ENCODE measurements around the gene XRCC1.
"Not testable (repeated sequence)": the region's sequence is repeated elsewhere in the genome, so short reads cannot be mapped to it uniquely, and the experiment has no call there.

Gene XRCC1

GRCh38 chr19:43589277-43589676 lies 13.9 kb upstream of the XRCC1 start:
- no peak for DNase-seq (ENCODE audit: low spot score)
- no peak overlapping the region for H2BK15ac ChIP-seq (ENCODE audit: low read length)
- no peak overlapping the region for H3K4ac ChIP-seq (ENCODE audit: low read length)
- H3K36me3 ChIP-seq (replicated peaks in 1 of 2; ENCODE audit: control insufficient read depth in 2 of 2, insufficient read depth in 2 of 2, low read length in 2 of 2): peaks cover 35 to 68% of the 10 kb centered on the region in 2 donors
- no peak overlapping the region for H2BK120ac ChIP-seq (ENCODE audit: low read depth, low read length)
- H2AFZ ChIP-seq (ENCODE audit: low read length): no peak overlapping the region
- no peaks in the 10 kb centered on the region for H3K4me1 ChIP-seq (ENCODE audit: control insufficient read depth in 2 of 2, insufficient read depth in 1 of 2, low read depth in 1 of 2, low read length in 2 of 2)
- no peak overlapping the region for H4K91ac ChIP-seq (ENCODE audit: low read depth, low read length, poor library complexity)
- no peak overlapping the region for H2AK5ac ChIP-seq (ENCODE audit: low read depth, low read length)
- no peaks in the 10 kb centered on the region for H3K27me3 ChIP-seq (ENCODE audit: control insufficient read depth in 3 of 3, insufficient read depth in 3 of 3, low read depth in 1 of 3, low read length in 3 of 3)
- H3K9me3 ChIP-seq (replicated peaks in 1 of 2; ENCODE audit: control insufficient read depth in 2 of 2, insufficient read depth in 1 of 2, low read depth in 1 of 2, low read length in 2 of 2): no peaks in the 10 kb centered on the region
- no CpG with 5 or more reads among the region's 5 CpGs for WGBS, 2 donors (ENCODE audit: extremely low coverage in 2 of 2, insufficient read length in 2 of 2, insufficient replicate concordance in 1 of 2)
- no peak overlapping the region for H3K27ac ChIP-seq (replicated peaks; ENCODE audit: low read length)
- H3K9ac ChIP-seq (ENCODE audit: low read depth, low read length, poor library complexity): no peak overlapping the region
- H4K8ac ChIP-seq (ENCODE audit: low read depth, low read length): no peak overlapping the region
- no peak overlapping the region for H2BK12ac ChIP-seq (ENCODE audit: low read length)
- H3K18ac ChIP-seq (ENCODE audit: low read length): no peak overlapping the region
- H3K79me1 ChIP-seq (ENCODE audit: low read depth, low read length): peaks cover 18% of the 10 kb centered on the region
- no peak overlapping the region for H3K23ac ChIP-seq (ENCODE audit: low read depth, low read length, poor library complexity)
- no peak overlapping the region for H3K4me3 ChIP-seq (ENCODE audit: low read length in 2 of 2)
- no peak overlapping the region for H3K14ac ChIP-seq (ENCODE audit: low read length)
- H3K4me2 ChIP-seq (ENCODE audit: insufficient read depth, low read length, poor library complexity, severe bottlenecking): no peak overlapping the region
- no peak overlapping the region for H2BK5ac ChIP-seq (ENCODE audit: low read length)

DNA sequence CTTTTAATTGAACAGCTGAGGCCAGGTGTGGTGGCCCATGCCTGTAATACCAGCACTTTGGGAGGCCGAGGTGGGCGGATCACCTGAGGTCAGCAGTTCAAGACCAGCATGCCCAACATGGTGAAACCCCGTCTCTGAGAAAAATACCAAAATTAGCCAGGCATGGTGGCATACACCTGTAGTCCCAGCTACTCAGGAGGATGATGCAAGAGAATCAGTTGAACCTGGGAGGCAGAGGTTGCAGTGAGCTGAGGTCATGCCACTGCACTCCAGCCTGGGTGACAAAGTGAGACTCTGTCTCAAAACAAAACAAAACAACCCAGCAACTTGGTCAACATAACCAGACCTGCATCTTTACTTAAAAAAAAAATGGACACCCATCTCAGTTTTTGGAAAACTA lies 11.7 kb upstream of the XRCC1 start:
- not testable (repeated sequence) for H2BK15ac ChIP-seq (ENCODE audit: low read length); H3K14ac ChIP-seq (ENCODE audit: low read length); DNase-seq (ENCODE audit: low spot score); H2BK12ac ChIP-seq (ENCODE audit: low read length); H3K27me3 ChIP-seq (ENCODE audit: control insufficient read depth in 3 of 3, insufficient read depth in 3 of 3, low read depth in 1 of 3, low read length in 3 of 3); H2BK120ac ChIP-seq (ENCODE audit: low read depth, low read length); H2BK5ac ChIP-seq (ENCODE audit: low read length); H3K4me1 ChIP-seq (ENCODE audit: control insufficient read depth in 2 of 2, insufficient read depth in 1 of 2, low read depth in 1 of 2, low read length in 2 of 2); H2AFZ ChIP-seq (ENCODE audit: low read length); H4K8ac ChIP-seq (ENCODE audit: low read depth, low read length); H3K9me3 ChIP-seq (replicated peaks in 1 of 2; ENCODE audit: control insufficient read depth in 2 of 2, insufficient read depth in 1 of 2, low read depth in 1 of 2, low read length in 2 of 2); H2AK5ac ChIP-seq (ENCODE audit: low read depth, low read length); H3K79me1 ChIP-seq (ENCODE audit: low read depth, low read length); H3K18ac ChIP-seq (ENCODE audit: low read length); H3K27ac ChIP-seq (replicated peaks; ENCODE audit: low read length); H3K23ac ChIP-seq (ENCODE audit: low read depth, low read length, poor library complexity); H3K9ac ChIP-seq (ENCODE audit: low read depth, low read length, poor library complexity); H4K91ac ChIP-seq (ENCODE audit: low read depth, low read length, poor library complexity); H3K4me2 ChIP-seq (ENCODE audit: insufficient read depth, low read length, poor library complexity, severe bottlenecking); H3K4me3 ChIP-seq (ENCODE audit: low read length in 2 of 2); H3K4ac ChIP-seq (ENCODE audit: low read length)
- H3K36me3 ChIP-seq (replicated peaks in 1 of 2; ENCODE audit: control insufficient read depth in 2 of 2, insufficient read depth in 2 of 2, low read length in 2 of 2): peaks cover 18 to 45% of the 10 kb centered on the region in 2 donors
- WGBS, 2 donors (ENCODE audit: extremely low coverage in 2 of 2, insufficient read length in 2 of 2, insufficient replicate concordance in 1 of 2): no CpG with 5 or more reads among the region's 3 CpGs

DNA sequence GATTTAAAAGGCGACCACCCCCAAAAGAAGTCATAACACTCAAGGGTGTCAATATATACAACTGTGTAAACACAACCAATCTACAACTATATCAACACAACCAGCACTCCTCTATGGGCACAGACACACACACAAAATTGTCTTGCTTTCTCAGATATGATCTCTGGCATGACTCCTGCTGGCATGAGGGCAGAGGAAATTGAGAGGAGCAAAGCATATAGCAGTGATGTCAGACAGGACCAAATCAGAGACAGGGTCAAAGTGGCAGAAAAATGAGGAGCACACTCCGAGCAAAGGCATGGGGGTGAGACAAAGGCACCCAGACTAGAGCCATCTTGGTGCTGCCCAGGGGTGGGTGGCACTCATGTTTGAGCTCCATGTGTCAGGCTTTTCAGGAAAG lies 11.0 kb upstream of the XRCC1 start:
- Histone ChIP-seq H3K4me1 (ENCODE audit: control insufficient read depth in 2 of 2, insufficient read depth in 1 of 2, low read depth in 1 of 2, low read length in 2 of 2) (no peaks in the 10 kb centered on the region), H2BK12ac (ENCODE audit: low read length) (no peak overlapping the region), H3K4me2 (ENCODE audit: insufficient read depth, low read length, poor library complexity, severe bottlenecking) (no peak overlapping the region), H3K4ac (ENCODE audit: low read length) (no peak overlapping the region), H3K27ac (replicated peaks; ENCODE audit: low read length) (no peak overlapping the region), H2AFZ (ENCODE audit: low read length) (no peak overlapping the region), H2BK5ac (ENCODE audit: low read length) (no peak overlapping the region), H3K4me3 (ENCODE audit: low read length in 2 of 2) (no peak overlapping the region), H3K14ac (ENCODE audit: low read length) (no peak overlapping the region), H3K27me3 (ENCODE audit: control insufficient read depth in 3 of 3, insufficient read depth in 3 of 3, low read depth in 1 of 3, low read length in 3 of 3) (no peaks in the 10 kb centered on the region), H3K9me3 (replicated peaks in 1 of 2; ENCODE audit: control insufficient read depth in 2 of 2, insufficient read depth in 1 of 2, low read depth in 1 of 2, low read length in 2 of 2) (no peaks in the 10 kb centered on the region), H3K36me3 (replicated peaks in 1 of 2; ENCODE audit: control insufficient read depth in 2 of 2, insufficient read depth in 2 of 2, low read length in 2 of 2) (peaks cover 18 to 41% of the 10 kb centered on the region in 2 donors), H4K91ac (ENCODE audit: low read depth, low read length, poor library complexity) (no peak overlapping the region), H2AK5ac (ENCODE audit: low read depth, low read length) (no peak overlapping the region), H4K8ac (ENCODE audit: low read depth, low read length) (no peak overlapping the region), H3K18ac (ENCODE audit: low read length) (no peak overlapping the region), H2BK120ac (ENCODE audit: low read depth, low read length) (no peak overlapping the region), H3K79me1 (ENCODE audit: low read depth, low read length) (peaks cover 4% of the 10 kb centered on the region), H3K23ac (ENCODE audit: low read depth, low read length, poor library complexity) (no peak overlapping the region), H3K9ac (ENCODE audit: low read depth, low read length, poor library complexity) (no peak overlapping the region), H2BK15ac (ENCODE audit: low read length) (no peak overlapping the region)
- no peak for DNase-seq (ENCODE audit: low spot score)
- no CpG with 5 or more reads among the region's 2 CpGs for WGBS, 2 donors (ENCODE audit: extremely low coverage in 2 of 2, insufficient read length in 2 of 2, insufficient replicate concordance in 1 of 2)

DNA sequence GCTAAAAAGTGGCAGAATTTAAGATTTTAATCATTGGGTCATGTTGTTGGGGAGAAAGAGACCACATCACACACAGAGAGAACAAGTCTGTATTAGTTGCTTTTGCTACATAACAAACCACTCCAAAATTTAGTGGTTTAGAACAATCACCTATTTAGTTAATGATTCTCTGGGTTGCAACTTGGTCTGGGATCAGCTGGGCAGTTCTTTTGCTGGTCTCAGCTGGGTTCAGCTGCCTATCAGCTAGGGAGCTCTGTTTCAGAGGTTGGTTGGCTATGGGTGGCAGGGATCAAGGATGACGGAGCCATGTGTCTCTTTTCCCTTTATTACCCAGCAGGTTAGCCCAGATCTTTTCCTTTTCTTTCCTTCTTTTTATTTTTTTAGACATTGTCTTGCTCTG lies 9.2 kb upstream of the XRCC1 start:
- Histone ChIP-seq H2AFZ (ENCODE audit: low read length) (no peak overlapping the region), H3K36me3 (replicated peaks in 1 of 2; ENCODE audit: control insufficient read depth in 2 of 2, insufficient read depth in 2 of 2, low read length in 2 of 2) (peaks cover 9 to 22% of the 10 kb centered on the region in 2 donors), H3K4me3 (ENCODE audit: low read length in 2 of 2) (no peak overlapping the region), H2BK5ac (ENCODE audit: low read length) (no peak overlapping the region), H3K4me1 (ENCODE audit: control insufficient read depth in 2 of 2, insufficient read depth in 1 of 2, low read depth in 1 of 2, low read length in 2 of 2) (peaks cover 0 to 7% of the 10 kb centered on the region in 2 donors), H3K27me3 (ENCODE audit: control insufficient read depth in 3 of 3, insufficient read depth in 3 of 3, low read depth in 1 of 3, low read length in 3 of 3) (no peaks in the 10 kb centered on the region), H4K8ac (ENCODE audit: low read depth, low read length) (no peak overlapping the region), H3K4me2 (ENCODE audit: insufficient read depth, low read length, poor library complexity, severe bottlenecking) (no peak overlapping the region), H3K9ac (ENCODE audit: low read depth, low read length, poor library complexity) (no peak overlapping the region), H2BK120ac (ENCODE audit: low read depth, low read length) (no peak overlapping the region), H3K27ac (replicated peaks; ENCODE audit: low read length) (no peak overlapping the region), H2BK12ac (ENCODE audit: low read length) (no peak overlapping the region), H4K91ac (ENCODE audit: low read depth, low read length, poor library complexity) (no peak overlapping the region), H3K4ac (ENCODE audit: low read length) (no peak overlapping the region), H3K79me1 (ENCODE audit: low read depth, low read length) (peaks cover 4% of the 10 kb centered on the region), H3K14ac (ENCODE audit: low read length) (no peak overlapping the region), H2BK15ac (ENCODE audit: low read length) (no peak overlapping the region), H3K9me3 (replicated peaks in 1 of 2; ENCODE audit: control insufficient read depth in 2 of 2, insufficient read depth in 1 of 2, low read depth in 1 of 2, low read length in 2 of 2) (no peaks in the 10 kb centered on the region), H3K18ac (ENCODE audit: low read length) (no peak overlapping the region), H3K23ac (ENCODE audit: low read depth, low read length, poor library complexity) (no peak overlapping the region), H2AK5ac (ENCODE audit: low read depth, low read length) (no peak overlapping the region)
- WGBS, 2 donors (ENCODE audit: extremely low coverage in 2 of 2, insufficient read length in 2 of 2, insufficient replicate concordance in 1 of 2): no CpG with 5 or more reads among the region's 1 CpG
- no peak for DNase-seq (ENCODE audit: low spot score)
